DMS53 (cell line): ENCODE results near the gene BHLHE40.
A peak's percentile ranks its signal among the peaks of the same experiment; 100 is the strongest.

Experiments used
- DNase-seq: peaks from one replicate; lab custom pipeline; 2025; lab: John Stamatoyannopoulos, UW

The BHLHE40 gene

DNA sequence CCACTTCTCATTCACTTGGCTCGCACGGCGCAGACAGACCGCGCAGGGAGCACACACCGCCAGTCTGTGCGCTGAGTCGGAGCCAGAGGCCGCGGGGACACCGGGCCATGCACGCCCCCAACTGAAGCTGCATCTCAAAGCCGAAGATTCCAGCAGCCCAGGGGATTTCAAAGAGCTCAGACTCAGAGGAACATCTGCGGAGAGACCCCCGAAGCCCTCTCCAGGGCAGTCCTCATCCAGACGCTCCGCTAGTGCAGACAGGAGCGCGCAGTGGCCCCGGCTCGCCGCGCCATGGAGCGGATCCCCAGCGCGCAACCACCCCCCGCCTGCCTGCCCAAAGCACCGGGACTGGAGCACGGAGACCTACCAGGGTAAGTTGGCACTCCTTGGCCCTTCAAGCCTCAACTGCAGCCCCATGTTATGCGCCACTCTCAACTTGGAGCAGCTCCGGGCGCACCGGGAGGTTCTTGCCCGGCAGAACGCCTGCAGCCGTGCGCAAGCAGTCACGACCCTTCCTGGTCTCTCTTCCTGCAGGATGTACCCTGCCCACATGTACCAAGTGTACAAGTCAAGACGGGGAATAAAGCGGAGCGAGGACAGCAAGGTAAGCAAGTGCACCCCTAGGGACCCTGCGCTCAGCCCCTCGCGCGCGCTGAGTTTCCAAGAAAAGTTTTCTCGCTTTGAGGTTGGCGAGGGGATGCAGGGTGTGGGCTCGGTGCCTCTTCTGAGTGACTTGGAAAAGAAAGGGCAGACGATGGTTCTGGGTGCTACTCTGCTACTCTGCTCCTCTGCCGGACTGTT is at the start of gene BHLHE40:
Gene BHLHE40 (plus strand): TSS at position 10 of the 801 bp plus-strand sequence. CDS start 282 bp downstream, at position 292.
- DNase-seq, result peak; percentile 53

GRCh38 chr3:4930501-4930900 is 48.7 kb upstream of the BHLHE40 start:
- no peak for DNase-seq

GRCh38 chr3:4934050-4934449 is 45.2 kb upstream of the BHLHE40 start:
- DNase-seq, result no peak

DNA sequence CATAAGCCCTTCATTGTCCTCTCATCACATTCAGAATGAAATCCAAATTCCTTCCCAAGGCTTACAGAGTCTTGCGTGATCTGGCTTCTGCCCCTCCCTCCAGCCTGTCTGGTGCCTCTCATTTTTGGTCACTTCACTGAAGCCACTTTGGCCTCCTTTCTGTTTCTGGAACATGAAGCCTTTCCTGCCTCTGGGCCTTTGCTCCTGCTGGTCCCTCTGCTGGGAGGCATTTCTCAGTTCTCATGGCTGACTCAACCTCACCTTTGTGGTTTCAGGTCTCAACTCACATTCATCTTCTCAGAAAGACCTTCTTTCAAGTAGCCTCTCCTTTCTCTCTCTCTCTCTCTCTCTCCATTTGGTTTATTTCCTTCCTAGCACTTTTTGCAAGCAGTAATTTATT is 43.9 kb upstream of the BHLHE40 start:
- no peak for DNase-seq

GRCh38 chr3:4936982-4937614 is 42.1 kb upstream of the BHLHE40 start:
- DNase-seq, result no peak

GRCh38 chr3:4938281-4938982 is 40.8 kb upstream of the BHLHE40 start:
- DNase-seq, result no peak

DNA sequence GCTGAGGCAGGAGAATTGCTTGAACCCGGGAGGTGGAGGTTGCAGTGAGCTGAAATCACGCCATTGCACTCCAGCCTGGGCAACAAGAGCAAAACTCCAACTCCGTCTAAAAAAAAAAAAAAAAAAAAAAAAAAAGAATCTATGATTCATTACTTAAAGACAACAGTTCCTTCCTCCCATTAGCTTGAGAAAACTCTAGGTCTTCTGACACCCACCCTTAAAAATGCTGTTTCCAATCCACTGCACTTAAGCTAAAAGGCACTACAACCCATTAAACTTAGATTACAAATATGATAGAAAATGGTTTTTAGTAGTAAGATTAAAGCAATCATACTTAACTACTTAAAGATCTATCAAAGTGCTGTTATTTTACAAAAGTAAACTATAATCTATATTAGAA is 40.0 kb upstream of the BHLHE40 start:
- no peak for DNase-seq

- DNase-seq, result no peak
Measured at GRCh38 chr3:4940985-4941384, 38.3 kb upstream of the BHLHE40 start.

- no peak for DNase-seq
Measured at GRCh38 chr3:4943549-4943948, 35.7 kb upstream of the BHLHE40 start.

GRCh38 chr3:4945324-4945723 is 33.9 kb upstream of the BHLHE40 start:
- no peak for DNase-seq

GRCh38 chr3:4947028-4947427 is 32.2 kb upstream of the BHLHE40 start:
- DNase-seq, result no peak

- no peak for DNase-seq
Measured at GRCh38 chr3:4948395-4948794, 30.8 kb upstream of the BHLHE40 start.

DNA sequence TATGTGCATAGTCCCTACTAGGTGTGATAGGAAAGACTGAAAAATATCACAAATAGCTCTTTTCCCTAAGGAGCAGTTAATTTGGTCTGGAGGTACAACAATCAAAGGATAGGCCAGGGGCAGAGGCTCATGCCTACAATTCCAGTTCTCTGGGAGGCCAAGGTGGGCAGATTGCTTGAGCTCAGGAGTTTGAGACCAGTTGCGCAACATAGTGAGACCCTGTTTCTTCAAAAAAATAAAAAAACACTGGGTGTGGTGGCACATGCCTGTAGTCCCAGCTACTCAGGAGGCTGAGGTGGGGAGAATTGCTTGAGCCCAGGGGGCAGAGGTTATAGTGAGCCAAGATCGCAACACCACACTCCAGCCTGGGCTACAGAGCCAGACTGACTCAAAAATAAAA is 30.2 kb upstream of the BHLHE40 start:
- no peak for DNase-seq

- DNase-seq, result no peak
Measured at GRCh38 chr3:4949659-4950058, 29.6 kb upstream of the BHLHE40 start.

DNA sequence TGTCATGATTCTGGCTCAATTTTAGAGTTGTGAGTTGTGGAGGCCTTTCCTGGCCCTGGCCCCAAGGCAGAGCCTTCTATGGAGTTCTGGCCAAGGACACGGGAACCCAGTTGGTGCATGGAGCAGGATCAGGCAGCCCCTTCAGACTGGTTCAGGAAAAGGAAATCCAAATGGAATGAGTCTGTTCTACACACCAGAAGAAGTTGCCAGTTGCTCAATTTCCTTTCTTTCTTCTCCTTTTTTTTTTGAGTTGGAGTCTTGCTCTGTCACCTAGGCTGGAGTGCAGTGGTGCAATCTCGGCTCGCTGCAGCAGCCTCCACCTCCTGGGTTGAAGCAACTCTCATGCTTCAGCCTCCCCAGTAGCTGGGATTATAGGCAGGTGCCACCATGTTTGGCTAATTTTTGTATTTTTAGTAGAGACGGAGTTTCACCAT is 28.9 kb upstream of the BHLHE40 start:
- DNase-seq, result no peak

DNA sequence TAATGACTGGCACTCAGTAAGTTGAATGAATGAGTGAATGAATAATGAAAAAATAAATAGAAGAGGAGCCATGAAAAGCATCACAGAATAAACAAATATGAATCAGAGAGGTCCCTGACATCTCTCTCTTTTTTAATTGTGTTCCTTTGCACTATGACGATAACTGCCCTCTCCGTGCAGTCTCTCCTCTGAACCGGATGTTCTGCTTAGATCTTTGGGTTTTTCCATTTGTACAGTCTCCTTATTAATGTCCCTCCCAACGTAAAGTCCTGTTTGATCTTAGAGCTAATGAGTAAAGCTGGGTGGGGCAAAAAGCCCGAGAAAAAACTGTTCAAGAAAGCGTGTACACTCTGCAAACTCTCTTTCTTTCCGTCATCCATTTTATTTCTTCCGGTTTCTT is 28.3 kb upstream of the BHLHE40 start:
- no peak for DNase-seq

GRCh38 chr3:4953119-4953518 is 26.1 kb upstream of the BHLHE40 start:
- no peak for DNase-seq

DNA sequence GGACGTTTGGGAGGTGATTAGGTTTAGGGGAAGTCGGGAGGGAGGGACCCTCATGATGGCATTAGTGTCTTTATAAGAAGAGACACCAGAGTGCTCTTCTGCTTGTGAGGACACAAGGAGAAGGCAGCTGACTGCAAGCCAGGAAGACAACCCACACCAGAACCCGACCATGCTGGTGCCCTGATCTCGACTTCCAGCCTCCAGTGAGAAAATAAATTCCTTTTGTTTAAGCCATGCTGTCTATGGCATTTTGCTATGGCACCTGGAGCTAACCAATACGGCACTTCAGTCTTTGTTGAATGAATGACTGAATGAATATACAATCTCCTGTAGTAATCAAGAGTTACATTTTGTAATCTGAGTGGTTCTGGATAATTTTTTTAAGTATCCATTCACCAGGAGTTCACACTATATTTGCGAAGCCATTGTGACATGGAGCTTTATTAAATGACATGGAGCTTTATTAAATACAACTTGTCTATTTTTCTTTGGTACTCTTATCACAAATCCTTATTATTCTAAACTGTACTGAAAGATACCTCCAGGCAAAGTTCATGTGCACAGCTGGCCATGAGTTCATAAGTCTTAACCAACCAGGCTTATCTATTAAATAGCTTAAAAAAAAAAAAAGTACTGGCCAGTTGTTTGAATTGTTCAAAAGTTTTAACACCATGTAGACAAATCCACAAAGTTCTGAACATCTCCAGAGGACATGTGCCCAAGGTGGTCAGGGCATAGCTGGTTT is 24.8 kb upstream of the BHLHE40 start:
- DNase-seq, result no peak

GRCh38 chr3:4956099-4956498 is 23.1 kb upstream of the BHLHE40 start:
- DNase-seq, result no peak

GRCh38 chr3:4956738-4957137 is 22.5 kb upstream of the BHLHE40 start:
- DNase-seq, result no peak

DNA sequence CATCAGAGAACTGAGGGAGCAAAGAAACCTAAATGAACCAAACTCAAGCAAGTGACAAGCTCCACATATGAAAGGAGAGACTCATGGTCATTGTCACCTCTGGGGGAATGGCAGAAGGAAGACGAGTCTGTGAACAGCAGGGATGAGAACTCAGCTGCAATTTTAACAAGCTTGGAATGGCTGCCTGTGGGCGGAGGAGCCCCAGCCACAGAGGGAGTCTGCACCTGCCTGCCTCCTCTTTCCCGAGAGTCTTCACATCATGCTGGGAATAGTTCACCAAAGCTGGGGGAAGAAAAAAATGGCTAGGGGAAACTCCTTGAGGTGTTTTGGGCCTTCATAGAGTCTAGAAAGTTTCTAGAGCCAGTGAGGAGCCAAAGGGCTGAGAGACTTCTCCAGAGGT is 21.3 kb upstream of the BHLHE40 start:
- DNase-seq, result no peak

GRCh38 chr3:4959180-4959579 is 20.1 kb upstream of the BHLHE40 start:
- no peak for DNase-seq
